ENCODE results near the gene C6orf132. TPM values are rescaled to one million over a fixed set of nuclear protein-coding genes. Genes with fewer than 3 reads are reported as not detected.
A peak's percentile ranks its signal among the peaks of the same experiment; 100 is the strongest.

C6orf132 gene
- total RNA-seq, 1 donor from 2014 or later: 0.23 TPM

- no peaks in the 10 kb centered on the region for H3K36me3 Mint-ChIP-seq (ENCODE audit: low read depth)
- no peaks in the 10 kb centered on the region for H3K27me3 Mint-ChIP-seq (ENCODE audit: low read depth)
- H3K27ac Mint-ChIP-seq: peak overlapping the region; percentile 51
- intact Hi-C loops (cut with micrococcal nuclease): loop anchor here (1.0 to 2.0 kb wide), 2 partner anchors 29 to 317 kb away; partner anchors contain the start of gene TOMM6
- peaks cover 21% of the 10 kb centered on the region for H3K4me1 Mint-ChIP-seq (ENCODE audit: low read depth)
- H3K4me3 Mint-ChIP-seq (ENCODE audit: low read depth): peak overlapping the region; percentile 63
- DNase-seq (ENCODE audit: low spot score): peak; percentile 66
- no peaks in the 10 kb centered on the region for H3K9me3 Mint-ChIP-seq
These were observed 38.2 kb downstream of the C6orf132 start for GRCh38 chr6:42104095-42104803.

DNA sequence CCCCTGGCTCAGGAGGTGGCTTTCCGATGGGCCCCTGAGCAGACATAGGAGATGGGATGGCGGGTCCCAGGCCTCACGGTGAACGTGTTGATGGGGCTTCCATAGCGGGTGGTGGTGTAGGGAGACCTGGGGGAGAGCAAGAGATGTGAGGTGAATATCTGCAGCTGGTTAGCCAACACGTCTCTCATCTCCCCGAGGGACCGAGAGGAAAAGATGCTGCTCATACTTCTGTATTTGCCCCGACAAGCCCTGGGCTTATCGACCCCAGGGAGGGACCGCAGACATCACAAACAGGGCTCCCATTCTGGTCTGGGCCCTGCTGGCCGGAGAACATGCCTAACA is 38.7 kb downstream of the C6orf132 start:
- H3K36me3 Mint-ChIP-seq (ENCODE audit: low read depth): no peaks in the 10 kb centered on the region
- H3K4me1 Mint-ChIP-seq (ENCODE audit: low read depth): peaks cover 24% of the 10 kb centered on the region
- no peaks in the 10 kb centered on the region for H3K9me3 Mint-ChIP-seq
- peak overlapping the region; percentile 51 for H3K27ac Mint-ChIP-seq
- H3K4me3 Mint-ChIP-seq (ENCODE audit: low read depth): peak overlapping the region; percentile 63
- intact Hi-C loops (cut with micrococcal nuclease): loop anchor here (1.0 to 2.0 kb wide), 2 partner anchors 28 to 317 kb away; partner anchors contain the start of gene TOMM6
- DNase-seq (ENCODE audit: low spot score): no peak
- no peaks in the 10 kb centered on the region for H3K27me3 Mint-ChIP-seq (ENCODE audit: low read depth)

GRCh38 chr6:42103216-42103615 is 39.2 kb downstream of the C6orf132 start:
- DNase-seq (ENCODE audit: low spot score): no peak
- Mint-ChIP-seq H3K9me3 (no peaks in the 10 kb centered on the region), H3K4me1 (ENCODE audit: low read depth) (peaks cover 27% of the 10 kb centered on the region), H3K27me3 (ENCODE audit: low read depth) (no peaks in the 10 kb centered on the region), H3K27ac (no peak overlapping the region), H3K36me3 (ENCODE audit: low read depth) (no peaks in the 10 kb centered on the region), H3K4me3 (ENCODE audit: low read depth) (peak overlapping the region; percentile 63)
- intact Hi-C loops (cut with micrococcal nuclease): no loop called here

- H3K4me1 Mint-ChIP-seq (ENCODE audit: low read depth): peaks cover 28% of the 10 kb centered on the region
- H3K36me3 Mint-ChIP-seq (ENCODE audit: low read depth): no peaks in the 10 kb centered on the region
- no peaks in the 10 kb centered on the region for H3K9me3 Mint-ChIP-seq
- intact Hi-C loops (cut with micrococcal nuclease): no loop called here
- DNase-seq (ENCODE audit: low spot score): no peak
- no peaks in the 10 kb centered on the region for H3K27me3 Mint-ChIP-seq (ENCODE audit: low read depth)
- H3K27ac Mint-ChIP-seq: peak overlapping the region; percentile 73
- no peak overlapping the region for H3K4me3 Mint-ChIP-seq (ENCODE audit: low read depth)
These were observed 41.2 kb downstream of the C6orf132 start for GRCh38 chr6:42101186-42101657.

GRCh38 chr6:42100029-42100901 is 42.2 kb downstream of the C6orf132 start:
- Mint-ChIP-seq H3K27ac (peak overlapping the region; percentile 92), H3K9me3 (no peaks in the 10 kb centered on the region), H3K36me3 (ENCODE audit: low read depth) (no peaks in the 10 kb centered on the region), H3K27me3 (ENCODE audit: low read depth) (no peaks in the 10 kb centered on the region), H3K4me1 (ENCODE audit: low read depth) (peaks cover 28% of the 10 kb centered on the region), H3K4me3 (ENCODE audit: low read depth) (peak overlapping the region; percentile 24)
- no peak for DNase-seq (ENCODE audit: low spot score)
- intact Hi-C loops (cut with micrococcal nuclease): no loop called here

- Mint-ChIP-seq H3K27me3 (ENCODE audit: low read depth) (no peaks in the 10 kb centered on the region), H3K36me3 (ENCODE audit: low read depth) (no peaks in the 10 kb centered on the region), H3K4me3 (ENCODE audit: low read depth) (peak overlapping the region; percentile 24), H3K4me1 (ENCODE audit: low read depth) (peaks cover 28% of the 10 kb centered on the region), H3K9me3 (no peaks in the 10 kb centered on the region), H3K27ac (peak overlapping the region; percentile 92)
- no peak for DNase-seq (ENCODE audit: low spot score)
- intact Hi-C loops (cut with micrococcal nuclease): no loop called here
These were observed 42.9 kb downstream of the C6orf132 start for GRCh38 chr6:42099340-42100028.

DNA sequence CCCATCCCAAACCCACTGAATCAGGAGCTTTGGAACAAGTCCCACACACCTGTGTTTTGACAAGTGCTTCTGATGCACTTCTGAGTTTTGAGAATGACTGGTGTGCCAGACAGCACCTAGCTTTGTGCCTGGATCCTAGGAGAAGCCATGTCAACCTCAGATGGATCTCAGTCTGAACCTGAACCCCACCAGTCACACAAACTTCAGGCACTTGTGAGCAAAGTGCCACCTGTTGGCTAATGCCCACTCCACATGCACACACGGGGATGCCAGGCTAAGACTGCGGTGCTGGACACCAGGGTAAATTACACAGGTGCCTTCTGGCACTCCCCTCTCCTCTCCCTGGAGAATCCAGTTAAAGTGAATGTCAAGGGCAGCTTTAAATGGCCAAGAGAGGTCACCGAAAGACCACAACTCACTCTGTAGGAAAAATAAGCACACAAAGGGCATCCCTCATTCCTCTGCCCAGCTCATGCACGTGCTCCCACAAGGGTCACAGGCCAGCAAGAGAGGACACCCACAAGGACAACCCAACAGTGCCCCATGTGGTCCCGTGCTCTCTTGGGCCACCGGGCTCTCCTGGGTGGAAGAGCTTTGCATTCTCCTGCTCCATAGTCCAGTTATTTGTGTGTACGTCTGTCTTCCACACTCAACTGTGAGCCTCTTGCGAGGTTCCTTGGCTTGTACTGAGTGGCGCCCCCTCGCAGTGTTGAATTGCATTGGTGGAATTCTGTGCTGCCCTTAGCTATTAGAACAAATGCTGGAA is 46.5 kb downstream of the C6orf132 start:
- H3K27ac Mint-ChIP-seq: no peak overlapping the region

DNA sequence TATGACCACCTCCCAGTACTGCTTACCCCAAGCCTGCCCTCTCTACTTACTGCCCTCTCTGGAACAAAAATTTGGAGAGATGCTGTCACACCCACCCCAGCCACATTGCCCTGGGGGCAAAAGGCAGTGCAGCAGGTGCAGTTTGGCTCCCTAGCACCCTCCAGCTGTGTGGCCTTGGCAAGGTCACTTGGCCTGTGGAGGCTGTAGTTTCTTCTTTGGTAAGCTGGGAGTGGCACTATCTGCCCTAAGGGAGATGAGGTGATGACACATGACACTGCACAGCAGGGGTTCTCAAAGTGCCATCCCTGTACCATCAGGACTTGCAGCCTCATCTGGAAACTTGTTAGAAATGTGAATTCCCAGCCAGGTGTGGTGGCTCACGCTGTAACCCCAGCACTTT is 47.3 kb downstream of the C6orf132 start:
- H3K4me1 Mint-ChIP-seq (ENCODE audit: low read depth): peaks cover 13% of the 10 kb centered on the region
- intact Hi-C loops (cut with micrococcal nuclease): no loop called here
- H3K9me3 Mint-ChIP-seq: no peaks in the 10 kb centered on the region
- H3K27me3 Mint-ChIP-seq (ENCODE audit: low read depth): no peaks in the 10 kb centered on the region
- DNase-seq (ENCODE audit: low spot score): no peak
- no peaks in the 10 kb centered on the region for H3K36me3 Mint-ChIP-seq (ENCODE audit: low read depth)
- H3K27ac Mint-ChIP-seq: no peak overlapping the region
- no peak overlapping the region for H3K4me3 Mint-ChIP-seq (ENCODE audit: low read depth)

More for the DNA sequence above, 46.5 kb downstream of the C6orf132 start:
- Mint-ChIP-seq H3K4me3 (ENCODE audit: low read depth) (no peak overlapping the region), H3K9me3 (no peaks in the 10 kb centered on the region), H3K27me3 (ENCODE audit: low read depth) (no peaks in the 10 kb centered on the region), H3K36me3 (ENCODE audit: low read depth) (no peaks in the 10 kb centered on the region), H3K4me1 (ENCODE audit: low read depth) (peaks cover 19% of the 10 kb centered on the region)
- intact Hi-C loops (cut with micrococcal nuclease): no loop called here
- no peak for DNase-seq (ENCODE audit: low spot score)

- H3K36me3 Mint-ChIP-seq (ENCODE audit: low read depth): no peaks in the 10 kb centered on the region
These were observed 48.7 kb downstream of the C6orf132 start for GRCh38 chr6:42093582-42094329.

DNA sequence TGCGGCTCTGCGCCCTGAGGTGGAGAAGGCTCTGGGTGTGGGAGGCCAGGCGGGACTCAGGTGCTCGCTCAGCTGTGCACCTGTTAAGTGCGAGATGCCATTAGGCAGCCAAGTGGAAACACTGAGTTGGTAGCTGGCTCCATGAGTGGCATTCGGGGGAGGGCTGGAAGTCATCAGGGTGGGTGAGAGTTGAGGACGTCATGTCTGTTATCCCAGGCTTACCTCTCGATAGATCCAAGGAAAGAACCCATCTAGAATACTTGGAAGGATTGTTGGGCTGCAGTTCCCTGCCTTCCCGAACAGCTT is 50.7 kb downstream of the C6orf132 start:
- intact Hi-C loops (cut with micrococcal nuclease): no loop called here
- no peak overlapping the region for H3K4me3 Mint-ChIP-seq (ENCODE audit: low read depth)
- no peaks in the 10 kb centered on the region for H3K9me3 Mint-ChIP-seq
- DNase-seq (ENCODE audit: low spot score): no peak
- H3K4me1 Mint-ChIP-seq (ENCODE audit: low read depth): no peaks in the 10 kb centered on the region
- no peak overlapping the region for H3K27ac Mint-ChIP-seq
- H3K27me3 Mint-ChIP-seq (ENCODE audit: low read depth): no peaks in the 10 kb centered on the region
- no peaks in the 10 kb centered on the region for H3K36me3 Mint-ChIP-seq (ENCODE audit: low read depth)

More at GRCh38 chr6:42093582-42094329, 48.7 kb downstream of the C6orf132 start:
- intact Hi-C loops (cut with micrococcal nuclease): no loop called here
- Mint-ChIP-seq H3K4me1 (ENCODE audit: low read depth) (peaks cover 5% of the 10 kb centered on the region), H3K27me3 (ENCODE audit: low read depth) (no peaks in the 10 kb centered on the region), H3K4me3 (ENCODE audit: low read depth) (no peak overlapping the region), H3K9me3 (no peaks in the 10 kb centered on the region), H3K27ac (no peak overlapping the region)
- DNase-seq (ENCODE audit: low spot score): no peak

DNA sequence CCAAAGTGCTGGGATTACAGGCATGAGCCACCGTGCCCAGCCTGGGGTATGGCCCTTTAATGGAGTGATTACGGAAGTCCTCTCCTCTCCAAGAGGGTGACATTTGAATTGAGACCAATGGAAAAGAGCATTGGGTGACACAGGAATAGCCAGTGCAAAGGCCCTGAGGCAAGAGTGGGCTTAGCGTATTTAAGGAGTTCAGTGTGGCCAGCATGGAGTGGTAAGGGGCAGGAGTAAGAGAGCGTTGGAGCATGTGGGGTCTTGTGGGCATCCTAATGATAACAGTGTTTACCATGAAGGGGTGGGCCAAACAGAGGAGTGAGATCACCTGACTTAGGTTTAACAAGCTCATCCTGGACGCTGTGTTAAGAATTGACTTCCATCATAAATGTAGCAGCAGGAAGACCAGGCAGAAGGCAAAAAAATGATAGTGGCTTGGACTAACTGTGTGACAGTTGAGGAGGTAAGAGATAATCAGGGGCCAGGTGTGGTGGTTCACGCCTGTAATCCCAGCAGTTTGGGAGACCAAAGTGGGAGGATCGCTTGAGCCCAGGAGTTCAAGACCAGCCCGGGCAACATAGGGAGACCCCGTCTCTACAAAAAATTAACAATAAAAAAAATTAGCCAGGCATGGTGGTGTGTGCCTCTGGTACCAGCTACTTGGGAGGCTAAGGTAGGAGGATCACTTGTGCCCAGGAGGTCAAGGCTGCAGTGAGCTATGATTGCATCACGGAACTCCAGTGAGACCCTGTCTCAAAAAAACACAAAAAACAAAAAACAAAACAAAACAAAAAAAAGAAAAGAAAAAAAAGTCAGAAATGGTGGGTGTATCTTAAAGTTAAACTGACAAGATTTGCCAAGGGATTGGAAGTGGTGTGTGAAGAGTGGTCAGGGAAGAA is 51.4 kb downstream of the C6orf132 start:
- Mint-ChIP-seq H3K9me3 (no peaks in the 10 kb centered on the region), H3K36me3 (ENCODE audit: low read depth) (no peaks in the 10 kb centered on the region), H3K4me1 (ENCODE audit: low read depth) (no peaks in the 10 kb centered on the region), H3K27ac (no peak overlapping the region), H3K27me3 (ENCODE audit: low read depth) (no peaks in the 10 kb centered on the region), H3K4me3 (ENCODE audit: low read depth) (no peak overlapping the region)
- intact Hi-C loops (cut with micrococcal nuclease): no loop called here
- no peak for DNase-seq (ENCODE audit: low spot score)
